WTC11 (cell line): ENCODE data around the gene SETD3. TPM values are rescaled to one million over a fixed set of nuclear protein-coding genes. Genes with fewer than 3 reads are reported as not detected.
A peak's percentile ranks its signal among the peaks of the same experiment; 100 is the strongest.

ENCODE experiments used
- ATAC-seq: fragments of 200-7000 bp; cut with Tn5 transposase; 2 replicates; pipeline ENCODE4 v1.10.0; 2021; ENCODE audit warnings: mild to moderate bottlenecking, moderate library complexity
- CTCF ChIA-PET: fragments of 300-600 bp; sonication (Branson Sonifier 250); formaldehyde crosslinking; loops from one replicate; lab custom pipeline; 2021; ENCODE audit warnings: antibody characterized with exemption; lab: Charles Lee
- POLR2A ChIA-PET: fragments of 350-600 bp; sonication (Branson Sonifier 250); formaldehyde crosslinking; loops from one replicate; lab custom pipeline; 2021; ENCODE audit warnings: antibody characterized with exemption; lab: Charles Lee
- DNase-seq: peaks from one replicate; pipeline ENCODE4 v3.0.0; 2021; ENCODE audit warnings: low spot score
- H3K27ac Mint-ChIP-seq: 2 replicates; pipeline ENCODE4 v1.8.0; 2021; ENCODE audit warnings: mixed read lengths
- H3K27me3 Mint-ChIP-seq: 2 replicates; pipeline ENCODE4 v1.8.0; 2021; ENCODE audit warnings: low read depth, mild to moderate bottlenecking, moderate library complexity, mixed read lengths
- H3K36me3 Mint-ChIP-seq: 2 replicates; pipeline ENCODE4 v1.8.0; 2021; ENCODE audit warnings: mixed read lengths
- H3K4me1 Mint-ChIP-seq: 2 replicates; pipeline ENCODE4 v1.8.0; 2022; ENCODE audit warnings: mixed read lengths
- H3K4me3 Mint-ChIP-seq: 2 replicates; pipeline ENCODE4 v1.8.0; 2021; ENCODE audit warnings: mild to moderate bottlenecking, moderate library complexity, mixed read lengths
- H3K9me3 Mint-ChIP-seq: 2 replicates; pipeline ENCODE4 v1.8.0; 2021; ENCODE audit warnings: mixed read lengths
- CBFB ChIP-seq: sonication (generic); formaldehyde crosslinking; IDR thresholded peaks from 2 replicates; pipeline ENCODE4 v1.8.1; 2022; ENCODE audit warnings: mild to moderate bottlenecking, low read depth, missing genetic modification reagents
- CREM ChIP-seq: sonication (generic); formaldehyde crosslinking; IDR thresholded peaks from 2 replicates; pipeline ENCODE4 v1.8.1; 2022; ENCODE audit warnings: mild to moderate bottlenecking, missing genetic modification reagents, moderate library complexity
- ESRRA ChIP-seq: sonication (generic); formaldehyde crosslinking; IDR thresholded peaks from 2 replicates; pipeline ENCODE4 v1.8.1; 2022; ENCODE audit warnings: mild to moderate bottlenecking, missing genetic modification reagents, borderline replicate concordance
- ETV6 ChIP-seq: sonication (generic); formaldehyde crosslinking; IDR thresholded peaks from 2 replicates; pipeline ENCODE4 v1.8.1; 2022; ENCODE audit warnings: mild to moderate bottlenecking, missing genetic modification reagents
- GABPB1 ChIP-seq: sonication (generic); formaldehyde crosslinking; IDR thresholded peaks from 2 replicates; pipeline ENCODE4 v1.8.1; 2023; ENCODE audit warnings: mild to moderate bottlenecking, missing genetic modification reagents
- HMGA2 ChIP-seq: fragments of 250-450 bp; sonication (Bioruptor Pico); IDR thresholded peaks from 2 replicates; pipeline ENCODE4 v1.4.0; 2021; ENCODE audit warnings: mild to moderate bottlenecking, moderate library complexity
- JAZF1 ChIP-seq: fragments of 250-450 bp; sonication (Bioruptor Pico); IDR thresholded peaks from 2 replicates; pipeline ENCODE4 v1.9.0; 2021; ENCODE audit warnings: moderate library complexity, mild to moderate bottlenecking, inconsistent platforms
- NR3C1 ChIP-seq: sonication (generic); formaldehyde crosslinking; conservative IDR thresholded peaks from 2 replicates; pipeline ENCODE4 v1.8.1; 2023; ENCODE audit warnings: low read depth, mild to moderate bottlenecking, missing genetic modification reagents
- RORB ChIP-seq: fragments of 250-450 bp; sonication (Bioruptor Pico); IDR thresholded peaks from 2 replicates; pipeline ENCODE4 v1.9.0; 2021; ENCODE audit warnings: mild to moderate bottlenecking
- ZNF232 ChIP-seq: sonication (generic); formaldehyde crosslinking; IDR thresholded peaks from 2 replicates; pipeline ENCODE4 v1.8.0; 2022; ENCODE audit warnings: mild to moderate bottlenecking, missing genetic modification reagents
- total RNA-seq: library from RNA; stranded (reverse); gene quantifications from 3 replicates; pipeline ENCODE4 v1.2.3, GENCODE V29; 2021
- TF ChIP-seq, protein P1 (sequence below): fragments of 250-450 bp; sonication (Bioruptor Pico); IDR thresholded peaks from 2 replicates; pipeline ENCODE4 v1.9.0; 2021; ENCODE audit warnings: mild to moderate bottlenecking
- TF ChIP-seq, protein P2 (sequence below): fragments of 250-450 bp; sonication (Bioruptor Pico); IDR thresholded peaks from 2 replicates; pipeline ENCODE4 v1.9.0; 2021; ENCODE audit warnings: mild to moderate bottlenecking
- TF ChIP-seq, protein P3 (sequence below): sonication (generic); formaldehyde crosslinking; IDR thresholded peaks from 2 replicates; pipeline ENCODE4 v1.8.1; 2023; ENCODE audit warnings: mild to moderate bottlenecking, missing genetic modification reagents, moderate library complexity
- TF ChIP-seq, protein P4 (sequence below): sonication (generic); formaldehyde crosslinking; IDR thresholded peaks from 2 replicates; pipeline ENCODE4 v1.8.1; 2023; ENCODE audit warnings: mild to moderate bottlenecking, moderate library complexity, missing genetic modification reagents
- TF ChIP-seq, protein P5 (sequence below): fragments of 250-450 bp; sonication (Bioruptor Pico); IDR thresholded peaks from 2 replicates; pipeline ENCODE4 v2.1.2; 2022; ENCODE audit warnings: mild to moderate bottlenecking, moderate library complexity
- TF ChIP-seq, protein P6 (sequence below): sonication (generic); formaldehyde crosslinking; IDR thresholded peaks from 2 replicates; pipeline ENCODE4 v1.8.0; 2022; ENCODE audit warnings: mild to moderate bottlenecking, missing genetic modification reagents

SETD3 gene
- total RNA-seq, 1 experiment from 2014 or later = 53.1 TPM

DNA sequence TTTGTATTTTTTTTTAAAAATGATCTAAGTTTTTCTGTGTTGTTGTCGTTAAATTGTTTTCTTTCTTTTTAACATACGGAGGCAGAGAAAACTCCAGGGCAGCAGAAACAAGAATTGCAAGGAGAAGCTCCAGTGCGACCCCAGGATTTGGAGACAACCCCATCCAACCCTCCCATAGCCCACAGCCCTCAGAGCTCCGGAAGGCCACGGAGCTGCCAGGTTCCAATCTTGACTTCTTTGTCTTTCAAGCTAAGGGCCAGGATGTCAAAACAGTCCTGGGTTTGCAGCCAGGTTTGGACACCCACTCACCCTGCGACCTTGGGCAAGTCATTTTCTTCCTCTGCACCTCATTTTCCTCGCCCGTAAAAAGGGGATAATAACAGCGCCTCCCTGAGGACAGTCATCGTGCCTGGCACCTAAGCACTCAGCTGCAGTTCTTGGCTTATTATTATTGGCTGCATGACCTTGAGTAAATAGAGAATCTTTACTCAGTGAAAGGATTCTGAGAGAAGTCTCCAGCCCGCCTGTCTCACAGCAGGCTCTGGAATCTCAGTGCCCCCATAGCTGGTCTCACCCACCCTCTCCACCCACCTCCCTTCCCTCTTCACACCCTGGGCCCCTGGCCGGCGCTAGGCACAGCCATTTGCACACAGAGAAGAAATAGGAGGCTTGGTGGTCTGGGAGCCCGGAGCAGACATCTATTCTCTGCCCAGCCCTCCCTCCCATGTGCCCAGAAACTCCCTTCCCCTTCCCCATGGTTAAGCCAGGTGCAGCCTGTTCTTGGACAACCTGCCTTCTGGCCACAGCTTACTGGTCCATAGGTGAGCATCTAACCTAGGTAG, 129.3 kb downstream of the SETD3 start:
- ATAC-seq = 0 out of 2 replicates have a peak, but pooled peaks have one; percentile 20
- H3K4me1 Mint-ChIP-seq = peaks cover 2% of the 10 kb centered on the region; the same call in 1 of the 2 replicates
- TF ChIP-seq, protein P1, sequence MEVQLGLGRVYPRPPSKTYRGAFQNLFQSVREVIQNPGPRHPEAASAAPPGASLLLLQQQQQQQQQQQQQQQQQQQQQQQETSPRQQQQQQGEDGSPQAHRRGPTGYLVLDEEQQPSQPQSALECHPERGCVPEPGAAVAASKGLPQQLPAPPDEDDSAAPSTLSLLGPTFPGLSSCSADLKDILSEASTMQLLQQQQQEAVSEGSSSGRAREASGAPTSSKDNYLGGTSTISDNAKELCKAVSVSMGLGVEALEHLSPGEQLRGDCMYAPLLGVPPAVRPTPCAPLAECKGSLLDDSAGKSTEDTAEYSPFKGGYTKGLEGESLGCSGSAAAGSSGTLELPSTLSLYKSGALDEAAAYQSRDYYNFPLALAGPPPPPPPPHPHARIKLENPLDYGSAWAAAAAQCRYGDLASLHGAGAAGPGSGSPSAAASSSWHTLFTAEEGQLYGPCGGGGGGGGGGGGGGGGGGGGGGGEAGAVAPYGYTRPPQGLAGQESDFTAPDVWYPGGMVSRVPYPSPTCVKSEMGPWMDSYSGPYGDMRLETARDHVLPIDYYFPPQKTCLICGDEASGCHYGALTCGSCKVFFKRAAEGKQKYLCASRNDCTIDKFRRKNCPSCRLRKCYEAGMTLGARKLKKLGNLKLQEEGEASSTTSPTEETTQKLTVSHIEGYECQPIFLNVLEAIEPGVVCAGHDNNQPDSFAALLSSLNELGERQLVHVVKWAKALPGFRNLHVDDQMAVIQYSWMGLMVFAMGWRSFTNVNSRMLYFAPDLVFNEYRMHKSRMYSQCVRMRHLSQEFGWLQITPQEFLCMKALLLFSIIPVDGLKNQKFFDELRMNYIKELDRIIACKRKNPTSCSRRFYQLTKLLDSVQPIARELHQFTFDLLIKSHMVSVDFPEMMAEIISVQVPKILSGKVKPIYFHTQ = no peak
- TF ChIP-seq CBFB = no peak
- TF ChIP-seq ZNF232 (CRISPR knock-in tag) = no peak
- TF ChIP-seq RORB (CRISPR knock-in tag) = no peak
- no peak for TF ChIP-seq HMGA2 (CRISPR knock-in tag)
- no peak for TF ChIP-seq ESRRA (CRISPR knock-in tag)
- TF ChIP-seq, protein P2, sequence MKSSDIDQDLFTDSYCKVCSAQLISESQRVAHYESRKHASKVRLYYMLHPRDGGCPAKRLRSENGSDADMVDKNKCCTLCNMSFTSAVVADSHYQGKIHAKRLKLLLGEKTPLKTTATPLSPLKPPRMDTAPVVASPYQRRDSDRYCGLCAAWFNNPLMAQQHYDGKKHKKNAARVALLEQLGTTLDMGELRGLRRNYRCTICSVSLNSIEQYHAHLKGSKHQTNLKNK (CRISPR knock-in tag) = no peak
- no peak for TF ChIP-seq CREM (CRISPR knock-in tag)
- TF ChIP-seq JAZF1 = no peak
- TF ChIP-seq ETV6 = no peak
- no peak for DNase-seq
- H3K27ac Mint-ChIP-seq = no peak overlapping the region
- ChIA-PET POLR2A (no interaction called here), CTCF (interaction anchor here (0.6 to 3.3 kb wide), 11 partner anchors 10 to 1906 kb away, joined by 3 to 18 read pairs (median 5); no protein-coding TSS in a partner anchor)
- H3K27me3 Mint-ChIP-seq = no peaks in the 10 kb centered on the region
- H3K4me3 Mint-ChIP-seq = no peak overlapping the region
- no peaks in the 10 kb centered on the region for H3K36me3 Mint-ChIP-seq
- H3K9me3 Mint-ChIP-seq = no peaks in the 10 kb centered on the region

DNA sequence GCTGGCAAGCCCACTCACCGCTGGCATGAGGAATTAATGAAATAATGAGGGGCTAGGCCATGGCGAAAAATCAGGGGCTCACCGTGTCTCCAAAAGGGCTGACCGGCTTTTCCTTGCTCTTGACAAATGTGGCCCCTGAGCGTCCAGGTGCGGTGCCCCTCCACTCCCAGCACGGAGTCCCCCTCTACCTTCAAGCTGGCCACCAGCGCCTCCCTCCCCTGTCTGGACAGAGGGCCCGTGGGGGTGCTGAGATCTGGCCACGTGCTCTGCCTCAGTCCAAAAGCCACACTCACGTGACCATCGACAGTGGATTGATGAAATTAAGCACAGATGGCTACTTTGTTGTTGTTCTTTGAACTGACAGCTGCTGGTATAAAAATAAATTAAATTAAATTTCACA, 129.9 kb downstream of the SETD3 start:
- no peaks in the 10 kb centered on the region for H3K27me3 Mint-ChIP-seq
- H3K27ac Mint-ChIP-seq = no peak overlapping the region
- ChIA-PET CTCF (interaction anchor here (1.0 to 3.3 kb wide), 8 partner anchors 13 to 43 kb away, joined by 3 to 18 read pairs (median 9); no protein-coding TSS in a partner anchor), POLR2A (no interaction called here)
- H3K4me1 Mint-ChIP-seq = peaks cover 4% of the 10 kb centered on the region; the same call in 1 of the 2 replicates
- no peaks in the 10 kb centered on the region for H3K36me3 Mint-ChIP-seq
- H3K9me3 Mint-ChIP-seq = no peaks in the 10 kb centered on the region
- no peak for ATAC-seq
- no peak overlapping the region for H3K4me3 Mint-ChIP-seq
- DNase-seq = no peak
- TF ChIP-seq, protein P3, sequence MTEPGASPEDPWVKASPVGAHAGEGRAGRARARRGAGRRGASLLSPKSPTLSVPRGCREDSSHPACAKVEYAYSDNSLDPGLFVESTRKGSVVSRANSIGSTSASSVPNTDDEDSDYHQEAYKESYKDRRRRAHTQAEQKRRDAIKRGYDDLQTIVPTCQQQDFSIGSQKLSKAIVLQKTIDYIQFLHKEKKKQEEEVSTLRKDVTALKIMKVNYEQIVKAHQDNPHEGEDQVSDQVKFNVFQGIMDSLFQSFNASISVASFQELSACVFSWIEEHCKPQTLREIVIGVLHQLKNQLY = no peak
- TF ChIP-seq, protein P4, sequence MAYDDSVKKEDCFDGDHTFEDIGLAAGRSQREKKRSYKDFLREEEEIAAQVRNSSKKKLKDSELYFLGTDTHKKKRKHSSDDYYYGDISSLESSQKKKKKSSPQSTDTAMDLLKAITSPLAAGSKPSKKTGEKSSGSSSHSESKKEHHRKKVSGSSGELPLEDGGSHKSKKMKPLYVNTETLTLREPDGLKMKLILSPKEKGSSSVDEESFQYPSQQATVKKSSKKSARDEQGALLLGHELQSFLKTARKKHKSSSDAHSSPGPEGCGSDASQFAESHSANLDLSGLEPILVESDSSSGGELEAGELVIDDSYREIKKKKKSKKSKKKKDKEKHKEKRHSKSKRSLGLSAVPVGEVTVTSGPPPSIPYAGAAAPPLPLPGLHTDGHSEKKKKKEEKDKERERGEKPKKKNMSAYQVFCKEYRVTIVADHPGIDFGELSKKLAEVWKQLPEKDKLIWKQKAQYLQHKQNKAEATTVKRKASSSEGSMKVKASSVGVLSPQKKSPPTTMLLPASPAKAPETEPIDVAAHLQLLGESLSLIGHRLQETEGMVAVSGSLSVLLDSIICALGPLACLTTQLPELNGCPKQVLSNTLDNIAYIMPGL (CRISPR knock-in tag) = no peak
- TF ChIP-seq, protein P5, sequence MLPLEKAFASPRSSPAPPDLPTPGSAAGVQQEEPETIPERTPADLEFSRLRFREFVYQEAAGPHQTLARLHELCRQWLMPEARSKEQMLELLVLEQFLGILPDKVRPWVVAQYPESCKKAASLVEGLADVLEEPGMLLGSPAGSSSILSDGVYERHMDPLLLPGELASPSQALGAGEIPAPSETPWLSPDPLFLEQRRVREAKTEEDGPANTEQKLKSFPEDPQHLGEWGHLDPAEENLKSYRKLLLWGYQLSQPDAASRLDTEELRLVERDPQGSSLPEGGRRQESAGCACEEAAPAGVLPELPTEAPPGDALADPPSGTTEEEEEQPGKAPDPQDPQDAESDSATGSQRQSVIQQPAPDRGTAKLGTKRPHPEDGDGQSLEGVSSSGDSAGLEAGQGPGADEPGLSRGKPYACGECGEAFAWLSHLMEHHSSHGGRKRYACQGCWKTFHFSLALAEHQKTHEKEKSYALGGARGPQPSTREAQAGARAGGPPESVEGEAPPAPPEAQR (CRISPR knock-in tag) = no peak
- TF ChIP-seq NR3C1 (CRISPR knock-in tag) (no peak), CREM (CRISPR knock-in tag) (no peak), ETV6 (no peak), ESRRA (CRISPR knock-in tag) (no peak), GABPB1 (CRISPR knock-in tag) (no peak)
- TF ChIP-seq, protein P6, sequence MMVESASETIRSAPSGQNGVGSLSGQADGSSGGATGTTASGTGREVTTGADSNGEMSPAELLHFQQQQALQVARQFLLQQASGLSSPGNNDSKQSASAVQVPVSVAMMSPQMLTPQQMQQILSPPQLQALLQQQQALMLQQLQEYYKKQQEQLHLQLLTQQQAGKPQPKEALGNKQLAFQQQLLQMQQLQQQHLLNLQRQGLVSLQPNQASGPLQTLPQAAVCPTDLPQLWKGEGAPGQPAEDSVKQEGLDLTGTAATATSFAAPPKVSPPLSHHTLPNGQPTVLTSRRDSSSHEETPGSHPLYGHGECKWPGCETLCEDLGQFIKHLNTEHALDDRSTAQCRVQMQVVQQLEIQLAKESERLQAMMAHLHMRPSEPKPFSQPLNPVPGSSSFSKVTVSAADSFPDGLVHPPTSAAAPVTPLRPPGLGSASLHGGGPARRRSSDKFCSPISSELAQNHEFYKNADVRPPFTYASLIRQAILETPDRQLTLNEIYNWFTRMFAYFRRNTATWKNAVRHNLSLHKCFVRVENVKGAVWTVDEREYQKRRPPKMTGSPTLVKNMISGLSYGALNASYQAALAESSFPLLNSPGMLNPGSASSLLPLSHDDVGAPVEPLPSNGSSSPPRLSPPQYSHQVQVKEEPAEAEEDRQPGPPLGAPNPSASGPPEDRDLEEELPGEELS = no peak
